Common myeloid progenitor, CD34-positive (primary cell): ENCODE data around the gene UNC45A.

Experiments used
- CTCF ChIA-PET: fragments of 350-600 bp; sonication (Branson Sonifier 250); formaldehyde crosslinking; loops from one replicate; lab custom pipeline; 2021; ENCODE audit warnings: antibody characterized with exemption; lab: Charles Lee
- POLR2A ChIA-PET: fragments of 350-600 bp; sonication (Branson Sonifier 250); formaldehyde crosslinking; loops from one replicate; lab custom pipeline; 2021; ENCODE audit warnings: antibody characterized with exemption; lab: Charles Lee
- DNase-seq, 3 donors: peaks; one replicate each; pipeline versions ENCODE4 v3.0.0 to v3.0.0-alpha.2; 2013
- H3K27ac ChIP-seq, 2 experiments: 1 replicate in 1 of 2; 2 replicates in 1 of 2; pipeline ENCODE4 v1.7.0; 2013; ENCODE audit warnings: inconsistent platforms in 2 of 2, low read length in 2 of 2, mild to moderate bottlenecking in 2 of 2, low read depth in 1 of 2, moderate library complexity in 1 of 2; ENCODE audit not compliant: severe bottlenecking in 2 of 2, insufficient read depth in 1 of 2, poor library complexity in 1 of 2
- H3K27me3 ChIP-seq, 5 experiments: replicated peaks in 2 of 5; 1 replicate in 3 of 5; 2 replicates in 2 of 5; pipeline versions ENCODE4 v1.6.1 to v1.7.0; 2013; ENCODE audit warnings: low read length in 4 of 5, mild to moderate bottlenecking in 2 of 5, moderate library complexity in 2 of 5, inconsistent platforms in 1 of 5; ENCODE audit not compliant: insufficient read depth in 5 of 5, control insufficient read depth in 4 of 5
- H3K36me3 ChIP-seq, 4 experiments: 1 replicate in 2 of 4; 2 replicates in 2 of 4; pipeline versions ENCODE4 v1.6.1 to v1.7.0; 2013; ENCODE audit warnings: low read length in 3 of 4, control low read depth in 1 of 4, mild to moderate bottlenecking in 1 of 4; ENCODE audit not compliant: control insufficient read depth in 4 of 4, insufficient read depth in 4 of 4
- H3K4me1 ChIP-seq, 4 experiments: 1 replicate in 3 of 4; 2 replicates in 1 of 4; pipeline versions ENCODE4 v1.6.1 to v1.7.1; 2013; ENCODE audit warnings: low read length in 3 of 4, mild to moderate bottlenecking in 3 of 4, control low read depth in 1 of 4, inconsistent platforms in 1 of 4, moderate library complexity in 1 of 4; ENCODE audit not compliant: control insufficient read depth in 4 of 4, insufficient read depth in 4 of 4; ENCODE audit errors: control extremely low read depth in 1 of 4
- H3K4me3 ChIP-seq, 7 experiments: 1 replicate in 4 of 7; 2 replicates in 3 of 7; pipeline versions ENCODE4 v1.5.1 to v1.7.0; 2013; ENCODE audit warnings: mild to moderate bottlenecking in 7 of 7, low read length in 6 of 7, moderate library complexity in 6 of 7, inconsistent platforms in 2 of 7, low read depth in 2 of 7, control low read depth in 1 of 7; ENCODE audit not compliant: insufficient read depth in 4 of 7, control insufficient read depth in 1 of 7; ENCODE audit errors: extremely low read depth in 1 of 7
- H3K9me3 ChIP-seq, 5 experiments: 1 replicate in 4 of 5; 2 replicates in 1 of 5; pipeline versions ENCODE4 v1.6.1 to v1.7.1; 2013; ENCODE audit warnings: low read length in 4 of 5, mild to moderate bottlenecking in 2 of 5, inconsistent platforms in 1 of 5, low read depth in 1 of 5, moderate library complexity in 1 of 5; ENCODE audit not compliant: control insufficient read depth in 4 of 5, insufficient read depth in 2 of 5; ENCODE audit errors: control extremely low read depth in 1 of 5
- WGBS: methylation state at CpG from one replicate; pipeline ENCODE4 v1.1.5; 2013; ENCODE audit not compliant: insufficient coverage; 5-methylcytosine and 5-hydroxymethylcytosine counted together

The UNC45A gene

GRCh38 chr15:90959028-90959595, 24.0 kb downstream of the UNC45A start:
- ChIA-PET POLR2A (no interaction called here), CTCF (interaction anchor here (1.1 to 13.0 kb wide), 4 partner anchors 9 to 91 kb away, joined by 3 to 134 read pairs (median 17); partner anchors contain the start of genes HDDC3 and UNC45A)
- Histone ChIP-seq H3K27me3 (no peaks in the 10 kb centered on the region), H3K36me3 (peaks cover 10 to 52% (median 35%) of the 10 kb centered on the region in 4 experiments), H3K27ac (no peak overlapping the region), H3K4me1 (peaks cover 2 to 30% (median 25%) of the 10 kb centered on the region in 4 experiments), H3K9me3 (no peaks in the 10 kb centered on the region), H3K4me3 (no peak overlapping the region)
- WGBS, result 94% methylated on average over 7 of the region's 8 CpGs
- DNase-seq, result no peak

- no peaks in the 10 kb centered on the region for H3K9me3 ChIP-seq
- 98% methylated on average over 5 of the region's 5 CpGs for WGBS
Measured at GRCh38 chr15:90959894-90960293, 24.8 kb downstream of the UNC45A start.

GRCh38 chr15:90960298-90961091, 25.4 kb downstream of the UNC45A start:
- ChIA-PET POLR2A (no interaction called here), CTCF (interaction anchor here (0.9 to 13.0 kb wide), 4 partner anchors 11 to 311 kb away, joined by 4 to 134 read pairs (median 8); partner anchors contain the start of genes HDDC3 and UNC45A)
- peaks cover 10 to 59% (median 37%) of the 10 kb centered on the region in 4 experiments for H3K36me3 ChIP-seq
- H3K27ac ChIP-seq, result no peak overlapping the region
- H3K9me3 ChIP-seq, result no peaks in the 10 kb centered on the region
- H3K27me3 ChIP-seq, result no peaks in the 10 kb centered on the region
- H3K4me1 ChIP-seq, result peaks cover 2 to 20% (median 14%) of the 10 kb centered on the region in 4 experiments
- no peak for DNase-seq
- no peak overlapping the region for H3K4me3 ChIP-seq
- 98% methylated on average over 18 of the region's 20 CpGs for WGBS

More at GRCh38 chr15:90959894-90960293, 24.8 kb downstream of the UNC45A start:
- Histone ChIP-seq H3K27ac (no peak overlapping the region), H3K4me3 (no peak overlapping the region), H3K27me3 (no peaks in the 10 kb centered on the region), H3K36me3 (peaks cover 10 to 55% (median 36%) of the 10 kb centered on the region in 4 experiments), H3K4me1 (peaks cover 2 to 26% (median 20%) of the 10 kb centered on the region in 4 experiments)
- ChIA-PET CTCF (interaction anchor here (1.2 to 13.0 kb wide), 2 partner anchors 8 to 23 kb away, joined by 4 to 134 read pairs; partner anchors contain the start of genes HDDC3 and UNC45A), POLR2A (no interaction called here)
- DNase-seq, result no peak

DNA sequence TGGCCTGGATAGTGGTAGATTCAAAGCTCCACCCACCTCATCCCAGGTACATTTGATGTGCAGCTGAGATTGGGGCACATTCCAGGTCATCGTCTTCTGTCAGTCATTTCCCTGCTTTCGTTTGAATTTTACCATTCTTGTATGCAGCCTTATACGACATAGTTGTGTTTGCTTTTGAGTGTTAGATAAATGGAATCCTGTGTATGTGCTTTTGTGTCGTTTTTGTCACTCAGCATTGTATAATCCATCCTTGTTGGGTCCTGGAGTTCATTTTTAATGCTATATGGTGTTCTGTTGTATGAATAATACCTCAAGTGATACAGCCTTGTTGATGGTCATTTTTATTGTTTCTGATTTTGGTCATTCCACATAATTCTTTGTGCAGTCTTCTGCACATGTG, 26.9 kb downstream of the UNC45A start:
- no peak overlapping the region for H3K27ac ChIP-seq
- ChIA-PET CTCF (interaction anchor here (1.2 to 13.0 kb wide), 5 partner anchors 12 to 71 kb away, joined by 3 to 134 read pairs (median 4); partner anchors contain the start of genes HDDC3 and UNC45A), POLR2A (no interaction called here)
- no peak for DNase-seq
- H3K4me3 ChIP-seq, result no peak overlapping the region
- H3K9me3 ChIP-seq, result no peaks in the 10 kb centered on the region
- H3K27me3 ChIP-seq, result no peaks in the 10 kb centered on the region
- no CpG with 5 or more reads among the region's 4 CpGs for WGBS
- H3K36me3 ChIP-seq, result peaks cover 17 to 72% (median 49%) of the 10 kb centered on the region in 4 experiments
- H3K4me1 ChIP-seq, result peaks cover 0 to 6% (median 2%) of the 10 kb centered on the region in 4 experiments

DNA sequence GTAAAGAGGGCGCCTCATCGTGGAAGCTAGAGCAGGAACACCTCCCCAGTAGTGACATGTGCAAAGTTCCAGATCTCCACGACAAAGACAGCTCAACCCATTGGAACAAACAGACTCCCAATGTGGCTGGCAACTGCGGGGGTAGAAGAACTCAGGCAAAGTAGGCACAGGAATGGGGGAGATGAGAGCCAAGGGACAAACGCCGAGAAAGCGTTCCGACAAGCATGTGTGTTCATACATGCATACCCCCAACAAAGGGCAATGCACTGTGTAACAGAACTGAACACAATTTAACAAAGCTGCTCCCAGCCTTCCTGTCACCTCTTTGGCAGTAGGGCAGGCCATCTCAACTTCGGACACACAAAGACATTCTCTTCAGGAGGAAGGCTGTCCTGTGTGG, 31.2 kb downstream of the UNC45A start:
- DNase-seq, result no peak
- Histone ChIP-seq H3K36me3 (peaks cover 20 to 90% (median 63%) of the 10 kb centered on the region in 4 experiments), H3K9me3 (no peaks in the 10 kb centered on the region), H3K27ac (no peak overlapping the region), H3K27me3 (no peaks in the 10 kb centered on the region), H3K4me3 (no peak overlapping the region), H3K4me1 (no peaks in the 10 kb centered on the region)
- POLR2A ChIA-PET, result interaction anchor here (0.5 to 1.5 kb wide), 2 partner anchors 10 to 23 kb away, joined by 4 to 8 read pairs; no protein-coding TSS in a partner anchor
- CTCF ChIA-PET, result interaction anchor here (1.3 to 1.5 kb wide), 3 partner anchors 9 to 31 kb away, joined by 3 to 9 read pairs (median 3); partner anchors contain the start of gene UNC45A
- 96% methylated on average over 4 of the region's 9 CpGs for WGBS

GRCh38 chr15:90967206-90967605, 32.1 kb downstream of the UNC45A start:
- Histone ChIP-seq H3K4me1 (no peaks in the 10 kb centered on the region), H3K36me3 (peaks cover 15 to 83% (median 56%) of the 10 kb centered on the region in 4 experiments), H3K4me3 (no peak overlapping the region), H3K27me3 (no peaks in the 10 kb centered on the region), H3K9me3 (no peaks in the 10 kb centered on the region), H3K27ac (no peak overlapping the region)
- WGBS, result 100% methylated on average over 3 of the region's 5 CpGs
- no peak for DNase-seq
- POLR2A ChIA-PET, result interaction anchor here (1.5 kb wide), 1 partner anchor 11 kb away, joined by 4 read pairs; no protein-coding TSS in a partner anchor
- CTCF ChIA-PET, result interaction anchor here (1.4 to 4.6 kb wide), 4 partner anchors 8 to 32 kb away, joined by 3 to 19 read pairs (median 6); partner anchors contain the start of gene UNC45A
